SK-N-SH (cell line): ENCODE data around the gene CLIC6. TPM values are rescaled to one million over a fixed set of nuclear protein-coding genes. Genes with fewer than 3 reads are reported as not detected.

Experiments used
- CTCF ChIA-PET: fragments of 300-600, 350-600 bp; formaldehyde crosslinking; extraction: SDS; loops from one replicate; lab custom pipeline; 2021; lab: Yijun Ruan, JAX
- POLR2A ChIA-PET: fragments of 350-600 bp; sonication (Branson Sonifier 250); formaldehyde crosslinking; extraction: SDS; loops from one replicate; lab custom pipeline; 2020; ENCODE audit warnings: antibody characterized with exemption, inconsistent platforms; lab: Yijun Ruan, JAX
- DNase-seq: peaks from one replicate; pipeline ENCODE4 v3.0.0; 2012
- H2AFZ ChIP-seq: fragments of 200-600 bp; sonication (generic); 2 replicates; pipeline ENCODE4 v1.8.1; 2016; ENCODE audit warnings: antibody characterized with exemption, mild to moderate bottlenecking, low read depth
- H3F3A ChIP-seq: fragments of 200-600 bp; sonication (generic); replicated peaks from 2 replicates; pipeline ENCODE3; 2016; ENCODE audit warnings: antibody characterized with exemption, mild to moderate bottlenecking; ENCODE audit not compliant: insufficient read depth
- H3K27ac ChIP-seq, 2 experiments: fragments of 200-500 bp in 1 of 2; fragments of 200-600 bp in 1 of 2; sonication (Bioruptor generic) in 1 of 2; sonication (generic), shearing (Covaris generic) in 1 of 2; 2 replicates each; pipeline versions ENCODE4 v1.5.1 to v1.6.1; 2014 to 2016; ENCODE audit warnings: low read depth in 2 of 2, inconsistent platforms in 1 of 2, low read length in 1 of 2, mild to moderate bottlenecking in 1 of 2, mixed read lengths in 1 of 2
- H3K27me3 ChIP-seq: fragments of 200-600 bp; sonication (generic), shearing (Covaris generic); 2 replicates; pipeline ENCODE4 v1.6.1; 2016; ENCODE audit warnings: mixed run types; ENCODE audit not compliant: insufficient read depth
- H3K36me3 ChIP-seq, 2 experiments: fragments of 200-500 bp in 1 of 2; fragments of 200-600 bp in 1 of 2; sonication (Bioruptor generic) in 1 of 2; sonication (generic) in 1 of 2; replicated peaks in 1 of 2; 2 replicates each; pipeline versions ENCODE3 to v1.5.1; 2014 to 2016; ENCODE audit warnings: low read length in 1 of 2, mild to moderate bottlenecking in 1 of 2; ENCODE audit not compliant: insufficient read depth in 2 of 2, control insufficient read depth in 1 of 2
- H3K4me1 ChIP-seq, 2 experiments: fragments of 200-500 bp in 1 of 2; fragments of 200-600 bp in 1 of 2; sonication (Bioruptor generic) in 1 of 2; sonication (generic), shearing (Covaris generic) in 1 of 2; 2 replicates each; pipeline versions ENCODE4 v1.5.1 to v1.6.1; 2014 to 2016; ENCODE audit warnings: low read depth in 1 of 2, low read length in 1 of 2, mixed run types in 1 of 2; ENCODE audit not compliant: insufficient read depth in 2 of 2, control insufficient read depth in 1 of 2
- H3K4me2 ChIP-seq: fragments of 200-600 bp; sonication (generic), shearing (Covaris generic); 2 replicates; pipeline ENCODE4 v1.6.1; 2017; ENCODE audit warnings: mixed run types
- H3K4me3 ChIP-seq, 2 experiments: fragments of 200-500 bp in 1 of 2; fragments of 200-600 bp in 1 of 2; sonication (Bioruptor generic) in 1 of 2; sonication (generic), shearing (Covaris generic) in 1 of 2; 2 replicates each; pipeline versions ENCODE4 v1.5.1 to v1.8.1; 2014 to 2016; ENCODE audit warnings: low read depth in 2 of 2, inconsistent platforms in 1 of 2, low read length in 1 of 2, mild to moderate bottlenecking in 1 of 2, mixed read lengths in 1 of 2, moderate library complexity in 1 of 2
- H3K79me2 ChIP-seq: fragments of 200-600 bp; sonication (generic); 2 replicates; pipeline ENCODE4 v1.8.1; 2017; ENCODE audit warnings: mild to moderate bottlenecking; ENCODE audit not compliant: insufficient read depth
- H3K9ac ChIP-seq: fragments of 200-600 bp; sonication (generic); 2 replicates; pipeline ENCODE4 v1.6.1; 2017; ENCODE audit warnings: mixed run types
- H3K9me2 ChIP-seq: fragments of 200-600 bp; sonication (generic); 2 replicates; pipeline ENCODE4 v1.6.1; 2017; ENCODE audit warnings: mixed run types
- H3K9me3 ChIP-seq: fragments of 200-600 bp; sonication (generic); 2 replicates; pipeline ENCODE4 v1.6.1; 2017; ENCODE audit warnings: mixed run types, mild to moderate bottlenecking, moderate library complexity
- H4K20me1 ChIP-seq: fragments of 200-600 bp; sonication (generic); 2 replicates; pipeline ENCODE4 v1.6.1; 2017; ENCODE audit warnings: mild to moderate bottlenecking, mixed run types; ENCODE audit not compliant: insufficient read depth
- ELF1 ChIP-seq: IDR thresholded peaks from 2 replicates; pipeline ENCODE4 v1.4.0; 2012
- EP300 ChIP-seq, 2 experiments: IDR thresholded peaks; 2 replicates each; pipeline versions ENCODE4 v1.4.0 to v1.6.1; 2012; ENCODE audit warnings: borderline replicate concordance in 1 of 2, low read depth in 1 of 2, low read length in 1 of 2
- GABPA ChIP-seq: IDR thresholded peaks from 2 replicates; pipeline ENCODE4 v1.4.0; 2012; ENCODE audit warnings: low read depth, mild to moderate bottlenecking
- IRF3 ChIP-seq: fragments of 150-350 bp; IDR thresholded peaks from 2 replicates; pipeline ENCODE4 v1.6.1; 2016; ENCODE audit warnings: mild to moderate bottlenecking, low read depth, low read length
- JUND ChIP-seq: IDR thresholded peaks from 2 replicates; pipeline ENCODE4 v1.4.0; 2012
- MEF2A ChIP-seq: IDR thresholded peaks from 2 replicates; pipeline ENCODE4 v1.4.0; 2012; ENCODE audit warnings: low read depth, borderline replicate concordance
- NRF1 ChIP-seq: IDR thresholded peaks from 2 replicates; pipeline ENCODE4 v1.6.1; 2012; ENCODE audit warnings: low read depth, mild to moderate bottlenecking, low read length
- POLR2AphosphoS5 ChIP-seq: IDR thresholded peaks from 2 replicates; pipeline ENCODE4 v1.6.1; 2012; ENCODE audit warnings: low read depth, low read length
- RAD21 ChIP-seq: IDR thresholded peaks from 2 replicates; pipeline ENCODE4 v1.6.1; 2012; ENCODE audit warnings: mild to moderate bottlenecking, low read length
- RCOR1 ChIP-seq: fragments of 150-350 bp; IDR thresholded peaks from 2 replicates; pipeline ENCODE4 v1.6.1; 2017; ENCODE audit warnings: antibody characterized with exemption, low read length
- REST ChIP-seq: IDR thresholded peaks from 2 replicates; pipeline ENCODE4 v1.6.1; 2012; ENCODE audit warnings: mild to moderate bottlenecking, low read depth, low read length, moderate library complexity
- RFX5 ChIP-seq: IDR thresholded peaks from 2 replicates; pipeline ENCODE4 v1.6.1; 2012; ENCODE audit warnings: mild to moderate bottlenecking, improper control_type of control experiment, low read length
- RXRA ChIP-seq: IDR thresholded peaks from 2 replicates; pipeline ENCODE4 v1.4.0; 2012; ENCODE audit warnings: low read depth, mild to moderate bottlenecking, borderline replicate concordance
- SIN3A ChIP-seq: IDR thresholded peaks from 2 replicates; pipeline ENCODE4 v1.6.1; 2012; ENCODE audit warnings: low read depth, mild to moderate bottlenecking, low read length, moderate library complexity, borderline replicate concordance
- TCF12 ChIP-seq: IDR thresholded peaks from 2 replicates; pipeline ENCODE4 v1.4.0; 2012
- USF1 ChIP-seq: IDR thresholded peaks from 2 replicates; pipeline ENCODE4 v1.4.0; 2012; ENCODE audit warnings: low read depth, borderline replicate concordance
- YY1 ChIP-seq: IDR thresholded peaks from 2 replicates; pipeline ENCODE4 v1.4.0; 2012; ENCODE audit warnings: low read depth, mild to moderate bottlenecking
- WGBS: methylation state at CpG from one replicate; pipeline ENCODE4 v1.1.6; 2017; ENCODE audit warnings: low lambda C conversion rate; 5-methylcytosine and 5-hydroxymethylcytosine counted together
- polyA plus RNA-seq, 3 experiments: library from polyadenylated mRNA; depleted of rRNA; stranded (reverse); fragments of >200 nt; gene quantifications; 2 replicates each; pipeline ENCODE4 v1.2.3, GENCODE V29; 2012
- TF ChIP-seq, protein P1 (sequence below): fragments of 200-600 bp; sonication (generic); IDR thresholded peaks from 2 replicates; pipeline ENCODE4 v1.6.1; 2017; ENCODE audit warnings: antibody characterized with exemption, mild to moderate bottlenecking, moderate library complexity
- TF ChIP-seq, protein P2 (sequence below): IDR thresholded peaks from 2 replicates; pipeline ENCODE4 v1.4.0; 2012; ENCODE audit warnings: low read depth
- TF ChIP-seq, protein P3 (sequence below): IDR thresholded peaks from 2 replicates; pipeline ENCODE4; 2012

CLIC6 gene
- polyA plus RNA-seq, 1 of the 3 experiments (the other 2 are of a cell fraction): 0.08 TPM

DNA sequence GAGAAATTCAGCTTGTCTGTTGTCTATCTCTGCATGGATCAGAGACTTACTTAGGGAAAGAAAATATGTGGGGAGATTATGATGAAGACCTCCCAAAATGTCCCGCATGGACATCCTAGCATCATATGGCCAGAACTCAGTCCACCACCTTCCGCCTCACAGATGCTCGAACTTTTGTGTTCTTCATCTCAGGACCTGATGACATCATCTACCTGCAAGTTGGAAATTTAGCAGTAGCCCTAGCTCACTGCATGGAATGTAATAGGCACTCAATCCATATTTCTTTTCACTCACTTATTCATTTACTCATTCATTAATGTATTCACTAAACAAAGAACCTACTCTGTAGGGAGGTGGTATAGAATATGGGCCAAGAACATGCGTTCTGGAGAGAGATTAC is 96.8 kb downstream of the CLIC6 start:
- WGBS: 75% methylated on average over 4 of the region's 4 CpGs
- TF ChIP-seq RXRA (no peak), TCF12 (no peak), GABPA (no peak), USF1 (no peak), SIN3A (no peak), REST (no peak), POLR2AphosphoS5 (no peak), MEF2A (no peak), RAD21 (no peak), RCOR1 (no peak), ELF1 (no peak), IRF3 (no peak), EP300 (IDR thresholded peaks at IDR 0.05; ENCODE audit: borderline replicate concordance in 1 of 2, low read depth in 1 of 2, low read length in 1 of 2) (no peak), JUND (no peak), YY1 (no peak), NRF1 (no peak), RFX5 (no peak)
- TF ChIP-seq, protein P1, sequence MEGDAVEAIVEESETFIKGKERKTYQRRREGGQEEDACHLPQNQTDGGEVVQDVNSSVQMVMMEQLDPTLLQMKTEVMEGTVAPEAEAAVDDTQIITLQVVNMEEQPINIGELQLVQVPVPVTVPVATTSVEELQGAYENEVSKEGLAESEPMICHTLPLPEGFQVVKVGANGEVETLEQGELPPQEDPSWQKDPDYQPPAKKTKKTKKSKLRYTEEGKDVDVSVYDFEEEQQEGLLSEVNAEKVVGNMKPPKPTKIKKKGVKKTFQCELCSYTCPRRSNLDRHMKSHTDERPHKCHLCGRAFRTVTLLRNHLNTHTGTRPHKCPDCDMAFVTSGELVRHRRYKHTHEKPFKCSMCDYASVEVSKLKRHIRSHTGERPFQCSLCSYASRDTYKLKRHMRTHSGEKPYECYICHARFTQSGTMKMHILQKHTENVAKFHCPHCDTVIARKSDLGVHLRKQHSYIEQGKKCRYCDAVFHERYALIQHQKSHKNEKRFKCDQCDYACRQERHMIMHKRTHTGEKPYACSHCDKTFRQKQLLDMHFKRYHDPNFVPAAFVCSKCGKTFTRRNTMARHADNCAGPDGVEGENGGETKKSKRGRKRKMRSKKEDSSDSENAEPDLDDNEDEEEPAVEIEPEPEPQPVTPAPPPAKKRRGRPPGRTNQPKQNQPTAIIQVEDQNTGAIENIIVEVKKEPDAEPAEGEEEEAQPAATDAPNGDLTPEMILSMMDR: no peak
- TF ChIP-seq, protein P2, sequence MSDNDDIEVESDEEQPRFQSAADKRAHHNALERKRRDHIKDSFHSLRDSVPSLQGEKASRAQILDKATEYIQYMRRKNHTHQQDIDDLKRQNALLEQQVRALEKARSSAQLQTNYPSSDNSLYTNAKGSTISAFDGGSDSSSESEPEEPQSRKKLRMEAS: no peak
- TF ChIP-seq, protein P3, sequence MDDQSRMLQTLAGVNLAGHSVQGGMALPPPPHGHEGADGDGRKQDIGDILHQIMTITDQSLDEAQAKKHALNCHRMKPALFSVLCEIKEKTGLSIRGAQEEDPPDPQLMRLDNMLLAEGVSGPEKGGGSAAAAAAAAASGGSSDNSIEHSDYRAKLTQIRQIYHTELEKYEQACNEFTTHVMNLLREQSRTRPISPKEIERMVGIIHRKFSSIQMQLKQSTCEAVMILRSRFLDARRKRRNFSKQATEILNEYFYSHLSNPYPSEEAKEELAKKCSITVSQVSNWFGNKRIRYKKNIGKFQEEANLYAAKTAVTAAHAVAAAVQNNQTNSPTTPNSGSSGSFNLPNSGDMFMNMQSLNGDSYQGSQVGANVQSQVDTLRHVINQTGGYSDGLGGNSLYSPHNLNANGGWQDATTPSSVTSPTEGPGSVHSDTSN: no peak
- Histone ChIP-seq H4K20me1 (no peaks in the 10 kb centered on the region), H3F3A (no peaks in the 10 kb centered on the region), H2AFZ (no peak overlapping the region), H3K4me3 (no peak overlapping the region), H3K79me2 (no peaks in the 10 kb centered on the region), H3K36me3 (no peaks in the 10 kb centered on the region), H3K27ac (no peak overlapping the region), H3K9me3 (no peaks in the 10 kb centered on the region; the same call in 1 of the 2 replicates), H3K9me2 (no peaks in the 10 kb centered on the region), H3K27me3 (no peaks in the 10 kb centered on the region), H3K9ac (no peak overlapping the region), H3K4me1 (no peaks in the 10 kb centered on the region), H3K4me2 (no peak overlapping the region)
- no peak for DNase-seq
- POLR2A ChIA-PET: no interaction called here
- CTCF ChIA-PET: interaction anchor here (1.1 kb wide), 1 partner anchor 9 kb away, joined by 3 read pairs; no protein-coding TSS in a partner anchor
